ENCODE measurements around the gene ZNF675. TPM values are rescaled to one million over a fixed set of nuclear protein-coding genes. Genes with fewer than 3 reads are reported as not detected.
"Not testable (repeated sequence)": the region's sequence is repeated elsewhere in the genome, so short reads cannot be mapped to it uniquely, and the experiment has no call there.

Gene ZNF675
- total and polyA plus RNA-seq, 10 of the 15 experiments (the other 5 are each of a cell fraction or from before 2014, with no cell fraction given): 7.4 to 19.8 (median 12.0) TPM

DNA sequence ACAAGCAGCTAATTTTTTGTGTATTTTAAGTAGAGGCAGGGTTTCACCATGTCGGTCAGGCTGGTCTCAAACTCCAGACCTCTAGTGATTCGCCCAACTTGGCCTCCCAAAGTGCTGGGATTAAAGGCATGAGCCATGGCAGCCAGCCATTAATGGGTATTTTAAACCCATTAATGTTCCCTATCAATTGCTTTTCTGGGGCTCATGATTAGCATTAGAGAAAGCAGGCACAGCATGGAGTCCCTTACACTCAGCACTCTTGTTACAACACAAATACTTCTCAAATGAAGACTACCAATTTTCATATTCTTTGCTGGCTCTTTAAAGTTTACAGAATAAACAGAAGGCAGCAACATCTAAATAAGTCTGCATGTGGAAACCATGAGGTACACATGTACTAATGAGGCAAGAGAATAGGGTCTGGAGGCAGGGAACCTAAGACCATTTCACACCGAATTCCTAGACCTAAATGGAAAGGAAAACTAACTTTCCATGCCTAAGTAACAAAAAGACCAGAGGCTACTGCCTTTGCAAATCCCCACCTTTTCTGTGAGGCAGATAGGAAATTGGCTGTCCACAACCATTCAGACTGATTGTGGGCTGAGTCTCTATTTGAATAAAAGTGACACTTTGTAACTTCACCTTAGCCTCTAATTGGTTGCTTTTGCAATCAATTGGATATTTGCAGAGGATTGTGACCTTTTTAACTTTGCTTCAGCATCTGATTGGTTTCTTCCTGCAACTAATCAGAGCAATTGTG, 21.2 kb downstream of the ZNF675 start (continued):
- TF ChIP-seq ZBED1 (IDR thresholded peaks at IDR 0.05; ENCODE audit: borderline replicate concordance): no peak
- no peak for TF ChIP-seq ASH2L (IDR thresholded peaks at IDR 0.05; ENCODE audit: borderline replicate concordance, low read depth)
- TF ChIP-seq SMC3 (IDR thresholded peaks at IDR 0.05; ENCODE audit: borderline replicate concordance, low read length): no peak
- no peak for TF ChIP-seq RCOR1 (conservative IDR thresholded peaks at IDR 0.05; ENCODE audit: low read depth, low read length)

DNA sequence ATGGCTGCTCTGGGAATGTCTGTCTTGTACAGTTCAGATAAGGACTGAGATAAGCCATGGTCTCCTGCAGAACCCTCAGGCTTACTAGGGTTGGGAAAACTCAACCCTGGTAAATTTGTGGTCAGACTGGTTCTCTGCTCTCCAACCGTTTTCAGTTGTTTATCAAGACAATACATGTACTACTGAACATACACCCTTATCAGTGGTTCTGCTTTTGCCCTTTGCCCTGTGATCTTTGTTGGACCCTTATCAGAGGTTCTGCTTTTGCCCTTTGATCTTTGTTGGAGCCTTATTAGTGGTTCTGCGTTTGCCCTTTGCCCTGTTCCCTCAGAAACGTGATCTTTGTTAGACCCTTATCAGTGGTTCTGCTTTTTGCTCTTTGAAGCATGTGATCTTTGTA, 37.2 kb downstream of the ZNF675 start:
- H3K9me3 ChIP-seq (replicated peaks; ENCODE audit: control insufficient read depth, insufficient read depth, low read length); H3K27ac ChIP-seq (ENCODE audit: control insufficient read depth, insufficient read depth); H3K36me3 ChIP-seq (ENCODE audit: control insufficient read depth in 2 of 2, insufficient read depth in 2 of 2, low read length in 1 of 2); H3K27me3 ChIP-seq (replicated peaks in 1 of 2; ENCODE audit: control insufficient read depth in 2 of 2, insufficient read depth in 2 of 2, low read length in 1 of 2); BruUV-seq (replicated peaks); H3K4me1 ChIP-seq (ENCODE audit: control insufficient read depth, insufficient read depth, low read length); H4K20me1 ChIP-seq (ENCODE audit: control insufficient read depth, insufficient read depth); H2AFZ ChIP-seq (ENCODE audit: control insufficient read depth, low read depth, low read length); H3K9ac ChIP-seq (ENCODE audit: control insufficient read depth, insufficient read depth, low read length); CTCF ChIA-PET; RAD21 ChIA-PET (ENCODE audit: unreplicated experiment); intact Hi-C loops (cut with micrococcal nuclease; ENCODE audit: unreplicated experiment); H3K79me2 ChIP-seq (ENCODE audit: control insufficient read depth, insufficient read depth, low read length); FAIRE-seq; ATAC-seq; SMC1A ChIA-PET (ENCODE audit: uncharacterized antibody, unreplicated experiment); H3K4me3 ChIP-seq; H3K4me2 ChIP-seq (ENCODE audit: control insufficient read depth, insufficient read depth); POLR2A ChIA-PET; DNase-seq (ENCODE audit: low read depth, low spot score); in situ Hi-C loops (cut with MboI): not testable (repeated sequence)
- 96% methylated on average over 3 of the region's 3 CpGs for WGBS (ENCODE audit: insufficient coverage, insufficient replicate concordance, low lambda C conversion rate, missing lambda C conversion rate)

Other genes starting within 250 kb of the ZNF675 start
- 0.40 and 0.54 TPM in 2 replicates for gene ZNF681, start 71.7 kb upstream of the ZNF675 start, total RNA-seq (2014; rRNA removed)
- 0.40 and 0.55 TPM in 2 replicates for gene ZNF681, start 71.7 kb upstream of the ZNF675 start, total RNA-seq (2014; rRNA removed; fragmentation: Illumina TruSeq; extraction: Trizol)
- gene ZNF681, start 71.7 kb upstream of the ZNF675 start, total RNA-seq (2021): 0.16 and 0.23 TPM in 2 replicates
- 0.41 and 0.68 TPM in 2 replicates for gene ZNF681, start 71.7 kb upstream of the ZNF675 start, polyA plus RNA-seq (2011; rRNA removed)
- 0.24 and 0.32 TPM in 2 replicates for gene ZNF681, start 71.7 kb upstream of the ZNF675 start, polyA plus RNA-seq (2014; fragmentation: Illumina TruSeq; extraction: Trizol)
- gene ZNF681, start 71.7 kb upstream of the ZNF675 start, polyA plus RNA-seq (2014; fragmentation: Nextera tagmentation; extraction: Ambion mirVana): under 1 TPM; 0.11 to 0.13 TPM
- gene ZNF681, start 71.7 kb upstream of the ZNF675 start, polyA plus RNA-seq (2014; rRNA removed): 0.11 and 0.13 TPM in 2 replicates
- gene ZNF681, start 71.7 kb upstream of the ZNF675 start, polyA plus RNA-seq (2016; fragmentation: Nextera tagmentation; extraction: Ambion mirVana): under 1 TPM in 1 of 2 experiments, not detected in 1; 0.28 TPM
- gene ZNF726, start 227.7 kb upstream of the ZNF675 start, total RNA-seq (2014; rRNA removed): 1.6 and 2.0 TPM in 2 replicates
- 1.1 and 1.8 TPM in 2 replicates for gene ZNF726, start 227.7 kb upstream of the ZNF675 start, total RNA-seq (2014; rRNA removed; fragmentation: Illumina TruSeq; extraction: Trizol)
- gene ZNF726, start 227.7 kb upstream of the ZNF675 start, total RNA-seq (2021): 0.80 and 1.3 TPM in 2 replicates
- 2.3 and 3.6 TPM in 2 replicates for gene ZNF726, start 227.7 kb upstream of the ZNF675 start, polyA plus RNA-seq (2011; rRNA removed)
- gene ZNF726, start 227.7 kb upstream of the ZNF675 start, polyA plus RNA-seq (2014; fragmentation: Illumina TruSeq; extraction: Trizol): 0.86 and 1.4 TPM in 2 replicates
- under 1 TPM; 0.69 to 0.93 TPM for gene ZNF726, start 227.7 kb upstream of the ZNF675 start, polyA plus RNA-seq (2014; fragmentation: Nextera tagmentation; extraction: Ambion mirVana)
- 1.4 and 1.8 TPM in 2 replicates for gene ZNF726, start 227.7 kb upstream of the ZNF675 start, polyA plus RNA-seq (2014; rRNA removed)
- gene ZNF726, start 227.7 kb upstream of the ZNF675 start, polyA plus RNA-seq (2016; fragmentation: Nextera tagmentation; extraction: Ambion mirVana): 1 to 10 TPM; 1.5 to 1.6 TPM

Data from GM12878 (cell line).